HepG2 (cell line): ENCODE results near the gene ANAPC16. TPM values are rescaled to one million over a fixed set of nuclear protein-coding genes. Genes with fewer than 3 reads are reported as not detected.

Experiments used
- BCL3 ChIP-seq: sonication (generic); formaldehyde crosslinking; IDR thresholded peaks from 2 replicates; pipeline ENCODE4 v1.5.1; 2020; ENCODE audit warnings: mild to moderate bottlenecking, missing genetic modification reagents, moderate library complexity
- CREB1 ChIP-seq, 2 experiments: fragments of 450-650 bp in 1 of 2; IDR thresholded peaks; 2 replicates each; pipeline ENCODE4 v1.6.1; 2016 to 2017; ENCODE audit warnings: control low read depth in 1 of 2, mild to moderate bottlenecking in 1 of 2, missing compliant biosample characterization in 1 of 2, missing genetic modification characterization in 1 of 2
- FOXK2 ChIP-seq: fragments of 450-650 bp; IDR thresholded peaks from 2 replicates; pipeline ENCODE4 v1.6.1; 2016
- GMEB2 ChIP-seq: IDR thresholded peaks from 2 replicates; pipeline ENCODE4 v1.6.1; 2016; ENCODE audit warnings: missing biosample characterization, missing genetic modification reagents, low read depth
- GTF3A ChIP-seq: sonication (generic); formaldehyde crosslinking; conservative IDR thresholded peaks from 2 replicates; pipeline ENCODE4 v1.4.0; 2020; ENCODE audit warnings: mild to moderate bottlenecking, missing genetic modification reagents
- HDAC2 ChIP-seq: sonication (generic); formaldehyde crosslinking; IDR thresholded peaks from 2 replicates; pipeline ENCODE4 v1.4.0; 2020; ENCODE audit warnings: missing genetic modification reagents
- HNRNPLL ChIP-seq: fragments of 200-400 bp; formaldehyde crosslinking; IDR thresholded peaks from 2 replicates; pipeline ENCODE4 v1.6.1; 2017; ENCODE audit warnings: mild to moderate bottlenecking, low read depth, low read length; ENCODE audit not compliant: poor library complexity, severe bottlenecking
- NONO ChIP-seq, 2 experiments: fragments of 450-650 bp in 1 of 2; sonication (generic) in 1 of 2; formaldehyde crosslinking in 1 of 2; IDR thresholded peaks in 1 of 2; conservative IDR thresholded peaks in 1 of 2; 2 replicates each; pipeline versions ENCODE4 v1.6.1 to v1.8.0; 2017 to 2022; ENCODE audit warnings: mild to moderate bottlenecking in 1 of 2, missing genetic modification reagents in 1 of 2, moderate library complexity in 1 of 2
- PCBP1 ChIP-seq: fragments of 200-400 bp; formaldehyde crosslinking; IDR thresholded peaks from 2 replicates; pipeline ENCODE4 v1.6.1; 2017; ENCODE audit warnings: mild to moderate bottlenecking, low read depth, low read length, borderline replicate concordance
- REXO4 ChIP-seq: sonication (generic); formaldehyde crosslinking; IDR thresholded peaks from 2 replicates; pipeline ENCODE4 v1.8.0; 2022; ENCODE audit warnings: missing genetic modification reagents, mild to moderate bottlenecking, borderline replicate concordance
- SCMH1 ChIP-seq: sonication (generic); formaldehyde crosslinking; IDR thresholded peaks from 2 replicates; pipeline ENCODE4 v1.9.0; 2021; ENCODE audit warnings: missing genetic modification reagents, mild to moderate bottlenecking, borderline replicate concordance
- TEF ChIP-seq: sonication (generic); formaldehyde crosslinking; IDR thresholded peaks from 2 replicates; pipeline ENCODE4 v1.5.0; 2020; ENCODE audit warnings: missing genetic modification reagents
- ZNF205 ChIP-seq: IDR thresholded peaks from 2 replicates; pipeline ENCODE4 v1.6.1; 2018; ENCODE audit warnings: missing biosample characterization, missing genetic modification reagents
- ZNF343 ChIP-seq: sonication (generic); formaldehyde crosslinking; IDR thresholded peaks from 2 replicates; pipeline ENCODE4 v1.4.0; 2020; ENCODE audit warnings: mild to moderate bottlenecking, missing genetic modification reagents
- ZNF407 ChIP-seq: sonication (generic); formaldehyde crosslinking; IDR thresholded peaks from one replicate; pipeline ENCODE4 v1.5.1; 2020; ENCODE audit warnings: mild to moderate bottlenecking, missing genetic modification reagents; ENCODE audit errors: not compliant biosample characterization
- polyA plus RNA-seq, 8 experiments: library from polyadenylated mRNA; depleted of rRNA in 3 of 8; stranded (reverse) in 7 of 8; unstranded in 1 of 8; fragments of >200 nt; fragmentation: Illumina TruSeq in 4 of 8; extraction: Trizol in 4 of 8; gene quantifications; 2 replicates each; pipeline versions ENCODE4 v1.2.1 to v1.2.3, GENCODE V29; 2011 to 2016; ENCODE audit warnings: low read depth in 4 of 8, missing spikeins in 1 of 8, mixed read lengths in 1 of 8; ENCODE audit not compliant: insufficient read depth in 1 of 8
- total RNA-seq, 5 experiments: library from RNA; depleted of rRNA; stranded (reverse); fragments of >200 nt; fragmentation: Illumina TruSeq; extraction: Trizol; gene quantifications; 2 replicates each; pipeline ENCODE4 v1.2.3, GENCODE V29; 2016; ENCODE audit warnings: low read depth in 1 of 5

ANAPC16 gene
- total and polyA plus RNA-seq, 2 of the 13 experiments (the other 11 are each of a cell fraction or from before 2014, with no cell fraction given), result 74.8 to 89.4 TPM

- TF ChIP-seq CREB1 (IDR thresholded peaks at IDR 0.05), result peak; percentile 48; the same call in 1 of the 2 replicates
- TF ChIP-seq CREB1 (CRISPR knock-in tag; IDR thresholded peaks at IDR 0.05), result no peak
- TF ChIP-seq ZNF343 (CRISPR knock-in tag), result peak; percentile 76
- peak; percentile 99 for TF ChIP-seq HNRNPLL
- TF ChIP-seq BCL3 (CRISPR knock-in tag), result peak; percentile 92
- TF ChIP-seq ZNF205 (CRISPR knock-in tag), result peak; percentile 82
- 0 out of 2 replicates have a peak, but pooled peaks have one; percentile 43 for TF ChIP-seq TEF
- TF ChIP-seq NONO (IDR thresholded peaks at IDR 0.05), result no peak
- TF ChIP-seq NONO (CRISPR knock-in tag; conservative IDR thresholded peaks at IDR 0.05), result peak; percentile 94
- TF ChIP-seq SCMH1 (CRISPR knock-in tag), result no peak
- TF ChIP-seq GTF3A (CRISPR knock-in tag), result peak; percentile 85; the same call in 1 of the 2 replicates
- peak; percentile 75 for TF ChIP-seq HDAC2 (CRISPR knock-in tag)
- TF ChIP-seq FOXK2, result no peak
- no peak for TF ChIP-seq REXO4
- peak; percentile 93 for TF ChIP-seq PCBP1
- TF ChIP-seq ZNF407 (CRISPR knock-in tag), result peak; percentile 97
- peak; percentile 95 for TF ChIP-seq GMEB2 (CRISPR knock-in tag)
These were observed at the start of gene ANAPC16, which contains the start of gene ASCC1 (continued) for GRCh38 chr10:72215611-72216549.
